Neural cell (in vitro differentiated cells): ENCODE results near the gene LYSMD4. TPM values are rescaled to one million over a fixed set of nuclear protein-coding genes. Genes with fewer than 3 reads are reported as not detected.

ENCODE experiments used
- H2AFZ ChIP-seq: fragments of 200-600, 300-800 bp; sonication (generic), shearing (Covaris generic); 2 replicates; pipeline ENCODE4 v1.6.0; 2014; ENCODE audit warnings: low read depth, mild to moderate bottlenecking, antibody characterized with exemption, low read length, moderate library complexity
- H3F3A ChIP-seq: fragments of 200-600 bp; shearing (Covaris generic); 2 replicates; pipeline ENCODE4 v1.6.1; 2016; ENCODE audit warnings: mild to moderate bottlenecking, moderate library complexity, mixed read lengths, antibody characterized with exemption, low read length; ENCODE audit not compliant: insufficient read depth, poor library complexity, severe bottlenecking
- H3K27ac ChIP-seq: fragments of 200-600, 300-800 bp; sonication (generic), shearing (Covaris generic); 2 replicates; pipeline ENCODE4 v1.5.1; 2014; ENCODE audit warnings: mild to moderate bottlenecking, low read length, moderate library complexity
- H3K27me3 ChIP-seq: fragments of 300-800, 200-600 bp; sonication (generic), shearing (Covaris generic); 2 replicates; pipeline ENCODE4 v1.6.0; 2014; ENCODE audit warnings: mild to moderate bottlenecking, low read depth, low read length, moderate library complexity; ENCODE audit not compliant: insufficient read depth
- H3K36me3 ChIP-seq: fragments of 300-800, 200-600 bp; sonication (generic), shearing (Covaris generic); 2 replicates; pipeline ENCODE4 v1.5.1; 2014; ENCODE audit warnings: mild to moderate bottlenecking, antibody characterized with exemption, low read length, moderate library complexity; ENCODE audit not compliant: insufficient read depth
- H3K4me2 ChIP-seq: fragments of 300-800, 200-600 bp; sonication (generic), shearing (Covaris generic); 2 replicates; pipeline ENCODE4 v1.6.0; 2014; ENCODE audit warnings: mild to moderate bottlenecking, low read length
- H3K4me3 ChIP-seq: fragments of 300-800, 200-600 bp; sonication (generic), shearing (Covaris generic); 2 replicates; pipeline ENCODE4 v1.5.1; 2014; ENCODE audit warnings: mild to moderate bottlenecking, low read length, moderate library complexity
- H3K79me2 ChIP-seq: fragments of 200-600 bp; shearing (Covaris generic); replicated peaks from 2 replicates; pipeline ENCODE4 v1.6.0; 2014; ENCODE audit warnings: mild to moderate bottlenecking, low read length, moderate library complexity; ENCODE audit not compliant: insufficient read depth
- H3K9ac ChIP-seq: fragments of 300-800, 200-600 bp; sonication (generic), shearing (Covaris generic); 2 replicates; pipeline ENCODE4 v1.6.1; 2016; ENCODE audit warnings: mild to moderate bottlenecking, low read length, mixed read lengths
- H3K9me2 ChIP-seq: fragments of 200-600 bp; shearing (Covaris generic); 2 replicates; pipeline ENCODE4 v1.6.1; 2016; ENCODE audit warnings: mild to moderate bottlenecking, low read length, mixed read lengths; ENCODE audit not compliant: insufficient read depth
- H3K9me3 ChIP-seq: fragments of 200-600, 300-800 bp; sonication (generic), shearing (Covaris generic); 2 replicates; pipeline ENCODE4 v1.6.1; 2016; ENCODE audit warnings: mild to moderate bottlenecking, mixed run types, low read length, moderate library complexity, mixed read lengths
- H4K20me1 ChIP-seq: fragments of 200-600 bp; shearing (Covaris generic); 2 replicates; pipeline ENCODE4 v1.6.1; 2016; ENCODE audit warnings: mild to moderate bottlenecking, mixed run types; ENCODE audit not compliant: insufficient read depth
- MXI1 ChIP-seq: fragments of 450-650 bp; conservative IDR thresholded peaks from 2 replicates; pipeline ENCODE4 v1.6.1; 2014; ENCODE audit warnings: antibody characterized with exemption, mild to moderate bottlenecking; ENCODE audit not compliant: poor library complexity, severe bottlenecking
- POLR2AphosphoS5 ChIP-seq: IDR thresholded peaks from 2 replicates; pipeline ENCODE4 v1.6.1; 2012
- REST ChIP-seq: IDR thresholded peaks from 2 replicates; pipeline ENCODE4 v1.6.1; 2012; ENCODE audit warnings: borderline replicate concordance
- SMC3 ChIP-seq: fragments of 450-650 bp; conservative IDR thresholded peaks from 2 replicates; pipeline ENCODE4 v1.6.1; 2014; ENCODE audit warnings: antibody characterized with exemption, mild to moderate bottlenecking, moderate library complexity; ENCODE audit not compliant: poor library complexity
- polyA plus RNA-seq: library from polyadenylated mRNA; depleted of rRNA; stranded (reverse); fragments of >200 nt; gene quantifications from 2 replicates; pipeline ENCODE4 v1.2.3, GENCODE V29; 2014
- small RNA-seq, 3 experiments: library from RNA; depleted of rRNA; stranded (forward); fragments of <200 nt; gene quantifications; one replicate each; pipeline ENCODE3, GENCODE V24; 2012

Gene LYSMD4
- polyA plus RNA-seq, 1 donor from 2014 or later: 57.5 TPM

GRCh38 chr15:99677540-99678134 is 55.6 kb downstream of the LYSMD4 start:
- Histone ChIP-seq H3F3A (no peaks in the 10 kb centered on the region), H3K36me3 (peaks cover 9% of the 10 kb centered on the region), H3K4me2 (no peak overlapping the region), H3K4me3 (no peak overlapping the region), H3K27me3 (no peaks in the 10 kb centered on the region), H3K9me2 (no peaks in the 10 kb centered on the region), H4K20me1 (no peaks in the 10 kb centered on the region), H3K79me2 (no peaks in the 10 kb centered on the region), H3K9me3 (no peaks in the 10 kb centered on the region), H3K27ac (no peak overlapping the region), H2AFZ (no peak overlapping the region), H3K9ac (no peak overlapping the region)
- TF ChIP-seq POLR2AphosphoS5 (no peak), REST (no peak), SMC3 (no peak), MXI1 (no peak)

Small RNA genes within 50 kb of the gene (small RNA-seq; reads per million reads assigned to genes)
- gene RF00019: 0 to 1.2 (median 0) reads per million in 3 experiments

Other genes starting within 250 kb of the LYSMD4 start
- 29.0 and 32.2 TPM in 2 replicates for gene MEF2A, start 167.5 kb downstream of the LYSMD4 start, polyA plus RNA-seq